ENCODE results near the gene HDAC8. TPM values are rescaled to one million over a fixed set of nuclear protein-coding genes. Genes with fewer than 3 reads are reported as not detected.

The HDAC8 gene
- total RNA-seq, 1 donor from 2014 or later: 27.0 TPM

DNA sequence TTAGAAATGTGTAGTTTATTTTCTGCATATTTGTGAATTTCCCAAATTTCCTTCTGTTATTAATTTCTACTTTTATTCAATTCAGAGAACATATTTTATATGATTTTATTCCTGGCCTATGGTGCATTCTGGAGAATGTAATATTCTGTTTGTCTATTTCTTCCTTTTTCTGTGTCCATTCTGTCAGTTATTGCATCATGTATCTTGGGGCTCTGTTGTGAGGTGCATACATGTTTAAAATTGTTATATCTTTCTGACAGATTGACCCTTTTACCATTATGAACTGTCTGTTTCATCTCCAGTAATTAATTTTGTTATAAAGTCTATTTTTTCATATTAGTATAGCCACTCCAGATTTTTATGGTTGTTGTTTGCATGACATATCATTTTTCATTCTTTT is 170.0 kb downstream of the HDAC8 start:
- intact Hi-C loops (cut with DNase I): no loop called here

DNA sequence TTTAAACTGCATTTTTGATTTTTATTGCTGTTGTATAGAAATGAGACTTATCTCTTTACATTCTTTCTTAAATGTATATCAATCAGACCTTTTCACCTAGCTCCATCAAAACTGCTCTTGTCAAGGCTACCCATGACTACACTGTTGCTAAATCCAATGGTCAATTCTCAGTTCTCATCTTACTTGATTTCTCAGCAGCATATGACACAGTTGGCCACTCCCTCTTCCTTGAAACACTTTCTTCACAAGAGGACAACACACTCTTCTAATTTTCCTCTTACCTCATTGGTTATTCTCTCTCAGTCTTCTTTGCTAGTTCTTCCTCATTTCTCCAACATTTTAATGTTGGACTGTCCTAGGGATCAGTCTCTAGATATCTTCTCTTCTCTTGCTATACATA is 172.8 kb downstream of the HDAC8 start:
- peaks cover 14% of the 10 kb centered on the region for H3K4me1 ChIP-seq
- intact Hi-C loops (cut with DNase I): no loop called here
- H3K9me3 ChIP-seq: no peaks in the 10 kb centered on the region
- no peaks in the 10 kb centered on the region for H3K36me3 ChIP-seq
- no peak overlapping the region for H3K4me3 ChIP-seq
- no peak overlapping the region for H3K27ac ChIP-seq
- TF ChIP-seq, protein P1, sequence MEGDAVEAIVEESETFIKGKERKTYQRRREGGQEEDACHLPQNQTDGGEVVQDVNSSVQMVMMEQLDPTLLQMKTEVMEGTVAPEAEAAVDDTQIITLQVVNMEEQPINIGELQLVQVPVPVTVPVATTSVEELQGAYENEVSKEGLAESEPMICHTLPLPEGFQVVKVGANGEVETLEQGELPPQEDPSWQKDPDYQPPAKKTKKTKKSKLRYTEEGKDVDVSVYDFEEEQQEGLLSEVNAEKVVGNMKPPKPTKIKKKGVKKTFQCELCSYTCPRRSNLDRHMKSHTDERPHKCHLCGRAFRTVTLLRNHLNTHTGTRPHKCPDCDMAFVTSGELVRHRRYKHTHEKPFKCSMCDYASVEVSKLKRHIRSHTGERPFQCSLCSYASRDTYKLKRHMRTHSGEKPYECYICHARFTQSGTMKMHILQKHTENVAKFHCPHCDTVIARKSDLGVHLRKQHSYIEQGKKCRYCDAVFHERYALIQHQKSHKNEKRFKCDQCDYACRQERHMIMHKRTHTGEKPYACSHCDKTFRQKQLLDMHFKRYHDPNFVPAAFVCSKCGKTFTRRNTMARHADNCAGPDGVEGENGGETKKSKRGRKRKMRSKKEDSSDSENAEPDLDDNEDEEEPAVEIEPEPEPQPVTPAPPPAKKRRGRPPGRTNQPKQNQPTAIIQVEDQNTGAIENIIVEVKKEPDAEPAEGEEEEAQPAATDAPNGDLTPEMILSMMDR (IDR thresholded peaks at IDR 0.05): no peak
- no peaks in the 10 kb centered on the region for H3K27me3 ChIP-seq
- ATAC-seq (no peak), DNase-seq (no peak)

More for the DNA sequence above, 170.0 kb downstream of the HDAC8 start:
- no peak overlapping the region for H3K27ac ChIP-seq
- H3K36me3 ChIP-seq: no peaks in the 10 kb centered on the region
- ATAC-seq (no peak), DNase-seq (no peak)
- TF ChIP-seq, protein P1 (IDR thresholded peaks at IDR 0.05): no peak
- H3K27me3 ChIP-seq: no peaks in the 10 kb centered on the region
- no peaks in the 10 kb centered on the region for H3K9me3 ChIP-seq
- H3K4me3 ChIP-seq: no peak overlapping the region
- H3K4me1 ChIP-seq: no peaks in the 10 kb centered on the region

DNA sequence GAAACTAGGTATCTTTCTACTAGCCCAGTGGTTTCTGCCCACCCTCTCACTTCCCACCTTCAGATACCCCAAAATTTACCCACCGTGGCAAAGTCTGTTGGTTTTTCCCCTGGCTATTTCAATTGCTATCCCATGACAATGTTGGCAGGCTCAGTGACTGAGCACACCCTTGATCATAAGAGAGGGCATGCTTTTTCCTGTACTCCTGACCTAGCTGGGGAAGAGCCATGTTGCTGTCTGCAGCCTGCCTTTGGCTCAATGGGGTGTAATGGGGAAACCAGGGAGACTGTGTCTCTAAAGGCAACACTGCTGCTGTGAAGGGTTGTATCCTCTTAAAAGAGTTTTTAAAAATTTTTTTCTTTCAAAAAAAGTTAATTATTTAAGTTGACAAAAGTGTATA is 176.5 kb downstream of the HDAC8 start:
- H3K9me3 ChIP-seq: no peaks in the 10 kb centered on the region
- ATAC-seq (no peak), DNase-seq (no peak)
- H3K4me3 ChIP-seq: no peak overlapping the region
- no peaks in the 10 kb centered on the region for H3K27me3 ChIP-seq
- TF ChIP-seq, protein P1 (IDR thresholded peaks at IDR 0.05): no peak
- intact Hi-C loops (cut with DNase I): no loop called here
- no peak overlapping the region for H3K27ac ChIP-seq
- peaks cover 14% of the 10 kb centered on the region for H3K4me1 ChIP-seq
- H3K36me3 ChIP-seq: no peaks in the 10 kb centered on the region

DNA sequence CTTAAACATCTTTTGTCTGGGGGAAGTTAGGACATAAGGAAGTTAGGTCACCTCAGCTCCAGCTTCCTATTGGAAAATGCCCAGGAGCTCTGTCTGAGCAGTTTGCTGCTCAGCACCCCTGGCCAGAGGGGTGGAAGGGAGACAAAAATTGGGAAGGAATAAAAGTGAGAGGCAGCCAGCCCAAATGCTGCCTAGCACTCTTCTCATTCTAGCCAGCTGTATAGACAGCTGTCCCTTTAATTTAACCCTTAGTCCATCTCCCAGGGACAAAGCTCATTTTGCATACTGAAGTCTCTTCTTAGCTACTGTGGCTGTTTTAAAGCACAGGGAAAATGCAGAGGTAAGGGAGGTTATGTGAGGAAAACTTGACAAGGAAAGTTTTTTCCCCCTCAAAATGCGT is 177.4 kb downstream of the HDAC8 start:
- Histone ChIP-seq H3K9me3 (no peaks in the 10 kb centered on the region), H3K4me3 (no peak overlapping the region), H3K4me1 (peaks cover 14% of the 10 kb centered on the region), H3K27ac (no peak overlapping the region), H3K27me3 (no peaks in the 10 kb centered on the region), H3K36me3 (no peaks in the 10 kb centered on the region)
- no peak for ATAC-seq
- DNase-seq: no peak
- TF ChIP-seq, protein P1 (IDR thresholded peaks at IDR 0.05): no peak
- intact Hi-C loops (cut with DNase I): no loop called here

DNA sequence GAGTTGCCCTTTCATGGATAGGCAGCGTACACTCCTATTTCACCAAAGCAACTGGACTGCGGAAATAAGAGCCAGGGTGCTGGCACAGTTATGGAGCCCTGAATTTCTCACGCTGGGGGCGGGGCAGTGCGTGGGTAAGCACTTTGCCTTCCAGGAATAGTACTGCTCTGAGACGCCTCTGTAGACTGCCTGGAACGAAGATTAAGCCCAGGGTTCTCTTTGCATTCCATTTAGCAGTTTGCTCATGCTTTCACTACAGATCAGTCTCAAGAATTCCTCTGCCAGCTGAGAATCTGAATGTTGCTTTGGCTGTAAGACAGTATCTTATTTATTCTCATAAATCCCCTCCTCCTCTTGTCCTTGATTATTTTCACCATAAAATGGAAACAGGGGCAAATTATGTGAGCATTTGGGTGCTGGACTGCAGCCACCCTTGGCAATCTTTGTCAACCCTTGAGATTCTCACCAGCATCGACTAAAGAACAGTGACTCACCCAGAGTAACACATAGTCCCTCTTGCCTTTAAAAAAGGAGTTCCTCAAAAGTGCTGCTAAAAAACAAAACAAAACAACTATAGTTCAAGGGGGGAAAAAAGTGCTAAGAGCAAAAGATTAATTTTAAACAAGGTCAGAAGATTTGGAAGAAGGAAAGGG is 178.0 kb downstream of the HDAC8 start:
- peaks cover 14% of the 10 kb centered on the region for H3K4me1 ChIP-seq
- ATAC-seq: peak; percentile 38
- TF ChIP-seq, protein P1 (IDR thresholded peaks at IDR 0.05): no peak
- H3K9me3 ChIP-seq: no peaks in the 10 kb centered on the region
- H3K4me3 ChIP-seq: no peak overlapping the region
- no peaks in the 10 kb centered on the region for H3K27me3 ChIP-seq
- intact Hi-C loops (cut with DNase I): no loop called here
- H3K36me3 ChIP-seq: no peaks in the 10 kb centered on the region
- no peak for DNase-seq
- H3K27ac ChIP-seq: no peak overlapping the region

Measured in upper lobe of right lung (tissue), 1 donor.